Large intestine (tissue), 3 donors: ENCODE data around the gene TNS1. TPM values are rescaled to one million over a fixed set of nuclear protein-coding genes. Genes with fewer than 3 reads are reported as not detected.
A peak's percentile ranks its signal among the peaks of the same experiment; 100 is the strongest.

Experiments used
- DNase-seq, 2 donors: peaks; one replicate each; pipeline versions ENCODE4 v3.0.0 to v3.0.0-alpha.2; 2013
- H3K27ac ChIP-seq: one replicate; pipeline ENCODE4 v1.5.1; 2013; ENCODE audit warnings: low read length
- H3K27me3 ChIP-seq: 2 replicates; pipeline ENCODE4 v1.6.1; 2013; ENCODE audit warnings: low read length; ENCODE audit not compliant: control insufficient read depth, insufficient read depth
- H3K36me3 ChIP-seq: 2 replicates; pipeline ENCODE4 v1.6.1; 2013; ENCODE audit warnings: low read length; ENCODE audit not compliant: control insufficient read depth, insufficient read depth
- H3K4me1 ChIP-seq: one replicate; pipeline ENCODE4 v1.6.1; 2013; ENCODE audit warnings: low read length; ENCODE audit not compliant: control insufficient read depth, insufficient read depth
- H3K4me3 ChIP-seq: one replicate; pipeline ENCODE4 v1.5.1; 2013; ENCODE audit warnings: low read length
- H3K9me3 ChIP-seq: one replicate; pipeline ENCODE4 v1.6.1; 2013; ENCODE audit warnings: mild to moderate bottlenecking, low read depth, low read length, moderate library complexity; ENCODE audit not compliant: control insufficient read depth
- WGBS: methylation state at CpG from one replicate; pipeline ENCODE4 v1.1.5; 2013; ENCODE audit warnings: low lambda C conversion rate; ENCODE audit not compliant: insufficient coverage; 5-methylcytosine and 5-hydroxymethylcytosine counted together
- polyA plus RNA-seq: library from polyadenylated mRNA; unstranded; fragments of 120-200 nt; gene quantifications from one replicate; pipeline ENCODE4 v1.2.1, GENCODE V29; 2013

The TNS1 gene
- polyA plus RNA-seq, 1 donor: 26.8 TPM

DNA sequence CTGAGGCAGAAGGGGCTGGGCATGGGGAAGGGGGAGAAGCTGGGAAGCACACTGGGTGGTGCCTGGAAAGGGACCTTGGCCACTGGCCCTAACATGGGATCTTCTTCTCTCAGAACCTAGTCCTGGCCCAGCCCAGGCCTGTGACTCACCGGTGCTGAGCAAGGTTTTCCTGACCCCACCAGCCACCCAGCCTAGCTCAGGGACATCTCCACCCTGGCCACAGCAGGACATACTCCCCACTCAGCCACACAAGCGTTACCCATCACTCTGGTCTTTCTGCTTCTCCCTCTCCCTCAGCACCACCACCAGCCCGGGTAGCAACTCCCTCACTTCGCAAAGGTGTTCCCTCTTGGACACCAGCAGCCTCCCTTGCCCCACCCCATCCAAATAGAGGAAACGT is 22.8 kb downstream of the TNS1 start:
- DNase-seq: no peak
- no peak overlapping the region for H3K4me3 ChIP-seq
- H3K27ac ChIP-seq: no peak overlapping the region
- H3K9me3 ChIP-seq: no peaks in the 10 kb centered on the region
- peaks cover 6% of the 10 kb centered on the region for H3K27me3 ChIP-seq
- WGBS: no CpG with 5 or more reads among the region's 5 CpGs
- H3K36me3 ChIP-seq: peaks cover 4% of the 10 kb centered on the region
- peaks cover 9% of the 10 kb centered on the region for H3K4me1 ChIP-seq

DNA sequence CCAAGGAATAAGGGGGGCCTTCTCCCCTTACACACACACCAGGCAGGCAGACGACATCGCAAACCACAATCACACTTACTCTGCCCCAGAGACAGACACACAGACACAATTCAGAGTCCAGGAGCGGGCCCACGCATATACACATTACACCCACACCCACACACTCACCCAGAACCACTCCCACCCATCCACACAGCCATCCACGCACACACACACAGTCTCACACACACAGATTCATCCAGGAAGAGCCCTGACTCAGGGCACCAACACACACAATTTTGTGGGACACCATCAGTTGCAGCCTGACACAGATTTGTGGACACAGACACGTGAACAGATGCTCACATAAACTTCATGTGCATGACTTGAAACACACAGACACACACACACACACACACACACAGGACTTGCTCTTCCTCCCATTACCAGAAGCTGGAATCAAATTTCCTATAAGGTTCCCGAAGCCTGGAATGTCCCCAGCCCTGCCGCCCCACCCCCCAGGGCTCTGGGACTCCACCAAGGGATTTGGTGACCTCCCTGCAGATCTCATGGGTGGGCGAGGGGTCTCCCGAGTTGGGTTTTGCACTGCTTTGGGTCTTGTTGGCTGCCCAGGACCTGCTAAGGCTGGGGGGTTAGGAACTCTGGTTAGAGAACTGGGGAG is 23.5 kb downstream of the TNS1 start:
- peak in 1 of 2 donors; percentile 37 for DNase-seq
- Histone ChIP-seq H3K4me1 (peaks cover 9% of the 10 kb centered on the region), H3K9me3 (no peaks in the 10 kb centered on the region), H3K27me3 (peaks cover 6% of the 10 kb centered on the region), H3K4me3 (peak overlapping the region; percentile 58), H3K27ac (peak overlapping the region; percentile 45), H3K36me3 (peaks cover 4% of the 10 kb centered on the region)
- no CpG with 5 or more reads among the region's 10 CpGs for WGBS

- H3K27me3 ChIP-seq: peaks cover 6% of the 10 kb centered on the region
- DNase-seq: peak in 1 of 2 donors; percentile 53
- H3K36me3 ChIP-seq: peaks cover 4% of the 10 kb centered on the region
- H3K4me3 ChIP-seq: peak overlapping the region; percentile 58
- 0% methylated on average over 4 of the region's 46 CpGs for WGBS
- peak overlapping the region; percentile 45 for H3K27ac ChIP-seq
- H3K4me1 ChIP-seq: peaks cover 9% of the 10 kb centered on the region
- H3K9me3 ChIP-seq: no peaks in the 10 kb centered on the region
Observed at GRCh38 chr2:217978536-217979150, 24.2 kb downstream of the TNS1 start.

GRCh38 chr2:217977840-217978535 is 24.8 kb downstream of the TNS1 start:
- no peaks in the 10 kb centered on the region for H3K9me3 ChIP-seq
- H3K36me3 ChIP-seq: peaks cover 4% of the 10 kb centered on the region
- no peak overlapping the region for H3K27ac ChIP-seq
- H3K4me3 ChIP-seq: peak overlapping the region; percentile 58
- WGBS: no CpG with 5 or more reads among the region's 16 CpGs
- H3K27me3 ChIP-seq: peaks cover 6% of the 10 kb centered on the region
- no peak for DNase-seq
- H3K4me1 ChIP-seq: peaks cover 9% of the 10 kb centered on the region

GRCh38 chr2:217976301-217976700 is 26.5 kb downstream of the TNS1 start:
- WGBS: no CpG with 5 or more reads among the region's 6 CpGs
- Histone ChIP-seq H3K36me3 (peaks cover 4% of the 10 kb centered on the region), H3K27me3 (peaks cover 6% of the 10 kb centered on the region), H3K4me3 (no peak overlapping the region), H3K4me1 (peaks cover 8% of the 10 kb centered on the region), H3K27ac (no peak overlapping the region), H3K9me3 (no peaks in the 10 kb centered on the region)
- DNase-seq: no peak

DNA sequence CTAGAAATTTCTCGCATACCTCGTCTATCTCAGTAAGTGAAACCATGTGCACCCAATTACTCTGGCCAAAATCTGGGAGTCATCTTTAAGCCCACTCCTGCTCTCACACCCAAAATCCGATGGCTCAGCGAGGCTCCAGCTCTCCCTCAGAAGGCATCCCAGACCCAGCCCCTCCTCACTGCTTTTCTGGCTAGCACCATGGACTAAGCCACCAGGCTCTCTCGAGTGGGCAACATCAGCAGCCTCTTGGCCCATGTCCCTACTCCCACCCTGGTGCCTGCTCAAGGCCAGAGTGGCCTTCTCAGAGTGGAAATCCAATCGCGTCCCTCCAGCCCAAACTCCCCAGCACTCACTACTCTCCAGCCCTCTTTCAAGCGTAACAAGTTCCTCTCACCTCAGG is 27.2 kb downstream of the TNS1 start:
- Histone ChIP-seq H3K27ac (no peak overlapping the region), H3K36me3 (peaks cover 4% of the 10 kb centered on the region), H3K9me3 (no peaks in the 10 kb centered on the region), H3K4me3 (no peak overlapping the region), H3K4me1 (peaks cover 4% of the 10 kb centered on the region), H3K27me3 (peaks cover 6% of the 10 kb centered on the region)
- DNase-seq: no peak
- 100% methylated on average over 1 of the region's 8 CpGs for WGBS

DNA sequence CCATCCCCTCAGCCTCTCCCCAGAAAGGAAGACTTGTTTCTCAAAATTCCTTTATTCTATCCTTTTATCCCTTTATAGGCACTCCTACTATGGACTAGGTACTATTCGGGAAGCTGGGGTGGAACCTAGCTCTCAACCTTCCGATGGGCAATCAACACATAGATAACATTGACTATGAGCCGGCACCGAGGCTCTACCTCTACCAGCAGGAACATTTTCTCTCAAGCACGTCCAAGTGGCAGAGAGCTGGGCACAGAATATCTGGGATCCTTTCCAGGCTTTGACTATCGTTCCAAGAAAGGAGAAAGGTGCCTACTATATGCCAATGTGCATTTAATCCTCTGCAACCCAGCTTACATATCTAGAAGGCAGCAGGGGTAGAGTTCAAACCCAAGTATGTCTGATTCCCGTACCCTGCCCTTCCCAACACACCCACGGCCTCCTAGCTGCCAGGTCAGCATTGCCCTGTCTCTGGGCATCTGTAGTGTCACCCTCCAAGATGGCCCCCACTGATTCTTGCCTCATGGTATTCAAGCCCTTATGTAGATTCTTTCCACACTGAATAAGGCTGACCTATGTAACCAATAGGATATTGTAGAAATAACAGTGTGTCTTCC is 28.3 kb downstream of the TNS1 start:
- Histone ChIP-seq H3K9me3 (no peaks in the 10 kb centered on the region), H3K27ac (no peak overlapping the region), H3K4me3 (no peak overlapping the region), H3K27me3 (peaks cover 6% of the 10 kb centered on the region), H3K4me1 (peaks cover 4% of the 10 kb centered on the region), H3K36me3 (peaks cover 4% of the 10 kb centered on the region)
- WGBS: no CpG with 5 or more reads among the region's 8 CpGs
- DNase-seq: no peak

DNA sequence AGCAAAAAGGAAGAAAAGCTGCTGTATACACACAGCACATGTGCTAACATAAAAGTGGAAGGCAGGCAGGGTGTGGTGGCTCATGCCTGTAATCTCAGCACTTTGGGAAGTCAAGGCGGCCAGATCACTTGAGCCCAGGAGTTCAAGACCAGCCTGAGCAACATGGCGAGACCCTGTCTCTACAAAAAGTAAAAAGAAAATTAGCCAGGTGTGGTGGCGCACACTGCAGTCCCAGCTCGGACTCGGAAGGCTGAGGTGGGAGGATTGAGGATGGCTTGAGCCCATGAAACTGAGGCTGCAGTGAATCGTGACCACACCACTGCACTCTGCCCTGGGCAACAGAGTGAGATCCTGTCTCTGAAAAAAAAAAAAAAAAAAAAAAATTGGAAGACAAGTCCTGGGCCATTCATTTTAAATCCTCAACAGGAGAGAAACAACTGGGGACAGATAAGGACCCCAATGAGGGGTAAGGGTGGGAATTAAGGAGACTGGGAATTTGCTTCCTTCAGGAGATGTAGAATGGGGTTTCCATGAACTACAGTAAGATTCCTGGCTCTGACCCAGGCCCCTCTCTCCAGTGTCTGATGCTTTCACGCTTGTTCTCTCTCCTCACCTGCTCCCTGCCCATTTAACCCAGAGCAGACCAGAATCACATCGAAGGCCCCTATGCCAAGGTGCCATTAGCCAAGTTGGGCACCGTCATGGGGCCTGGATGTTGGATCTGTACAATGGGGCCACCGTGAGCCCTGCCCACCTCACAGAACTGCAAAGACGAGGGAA is 29.6 kb downstream of the TNS1 start:
- H3K36me3 ChIP-seq: peaks cover 4% of the 10 kb centered on the region
- peaks cover 6% of the 10 kb centered on the region for H3K27me3 ChIP-seq
- no peak overlapping the region for H3K27ac ChIP-seq
- no peak overlapping the region for H3K4me3 ChIP-seq
- no peak for DNase-seq
- peaks cover 4% of the 10 kb centered on the region for H3K4me1 ChIP-seq
- no peaks in the 10 kb centered on the region for H3K9me3 ChIP-seq
- no CpG with 5 or more reads among the region's 11 CpGs for WGBS

- no peak overlapping the region for H3K4me3 ChIP-seq
- H3K36me3 ChIP-seq: peaks cover 4% of the 10 kb centered on the region
- no peaks in the 10 kb centered on the region for H3K9me3 ChIP-seq
- H3K27me3 ChIP-seq: peaks cover 2% of the 10 kb centered on the region
- no peak overlapping the region for H3K27ac ChIP-seq
- no CpG with 5 or more reads among the region's 1 CpG for WGBS
- DNase-seq: no peak
- no peaks in the 10 kb centered on the region for H3K4me1 ChIP-seq
Observed at GRCh38 chr2:217972490-217972889, 30.3 kb downstream of the TNS1 start.

DNA sequence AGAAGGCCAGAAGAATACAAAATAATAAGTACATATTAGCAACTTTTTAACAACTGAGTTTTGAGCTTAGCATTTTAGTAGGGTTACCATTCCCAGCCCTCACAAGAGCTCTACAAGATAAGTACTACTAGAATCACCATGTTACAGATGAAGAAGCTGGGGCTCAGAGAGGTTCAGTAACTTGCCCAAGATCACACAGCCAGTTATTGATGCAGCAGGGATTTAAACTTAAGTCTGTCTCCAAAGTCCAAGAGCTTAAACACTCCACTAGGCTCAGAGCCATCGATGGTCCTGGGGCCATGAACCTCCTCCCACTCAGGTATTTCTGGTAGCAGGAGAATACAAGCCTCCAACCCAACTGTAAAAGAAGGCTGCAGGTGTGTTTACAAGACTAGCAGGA is 30.8 kb downstream of the TNS1 start:
- no peaks in the 10 kb centered on the region for H3K9me3 ChIP-seq
- no peak for DNase-seq
- H3K27me3 ChIP-seq: no peaks in the 10 kb centered on the region
- WGBS: no CpG with 5 or more reads among the region's 1 CpG
- H3K27ac ChIP-seq: no peak overlapping the region
- H3K36me3 ChIP-seq: peaks cover 4% of the 10 kb centered on the region
- no peak overlapping the region for H3K4me3 ChIP-seq
- no peaks in the 10 kb centered on the region for H3K4me1 ChIP-seq
